ENCODE results near the gene GDA. TPM values are rescaled to one million over a fixed set of nuclear protein-coding genes. Genes with fewer than 3 reads are reported as not detected.

GDA gene
- total RNA-seq, 1 experiment from 2014 or later, result 3.6 TPM

DNA sequence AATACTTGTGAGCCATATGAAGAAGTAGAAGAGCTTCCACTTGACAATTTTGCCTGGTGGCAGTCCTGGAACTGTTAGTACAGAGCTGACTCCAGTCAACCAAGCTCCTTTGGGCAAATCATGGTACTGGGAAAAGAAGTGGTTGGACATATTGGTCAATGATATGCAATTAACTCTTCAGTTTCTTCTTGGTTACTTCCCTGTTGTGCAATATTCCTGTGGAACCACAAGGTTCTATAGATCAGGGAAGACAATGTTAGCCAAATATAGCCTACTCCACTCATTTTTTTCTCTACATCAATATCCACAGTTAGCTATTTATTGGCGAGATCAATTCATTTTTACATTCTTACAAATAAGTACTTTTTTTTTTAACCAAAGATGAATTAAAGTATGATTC, 14.4 kb upstream of the GDA start:
- no peak overlapping the region for H3K4me2 ChIP-seq (ENCODE audit: insufficient read depth, insufficient read length, low read length)
- no peak overlapping the region for H3K27ac ChIP-seq (ENCODE audit: insufficient read length, low read depth, low read length)
- no peak overlapping the region for H3K9ac ChIP-seq (ENCODE audit: extremely low read depth, insufficient read length, low read length)
- H2BK20ac ChIP-seq (ENCODE audit: low read depth, low read length, poor library complexity, severe bottlenecking), result no peak overlapping the region
- H3K4me3 Mint-ChIP-seq, result no peak overlapping the region
- no peak overlapping the region for H3K18ac ChIP-seq (ENCODE audit: insufficient read length, low read depth, low read length)
- no CpG with 5 or more reads among the region's 1 CpG for WGBS (ENCODE audit: extremely low coverage, insufficient read length, low lambda C conversion rate)
- H3K79me2 ChIP-seq (ENCODE audit: insufficient read depth, low read length), result no peaks in the 10 kb centered on the region; the same call in 1 of the 2 replicates
- no peak overlapping the region for H2AFZ ChIP-seq (ENCODE audit: low read length)
- H3K9me3 Mint-ChIP-seq, result peaks cover 2 to 9% of the 10 kb centered on the region in 2 experiments; a peak in 1 of 5 replicates
- no peaks in the 10 kb centered on the region for H3K4me1 ChIP-seq (ENCODE audit: insufficient read depth, low read length)
- H3K36me3 Mint-ChIP-seq (ENCODE audit: insufficient read depth in 1 of 3, low read depth in 3 of 3), result peaks cover 0 to 5% (median 4%) of the 10 kb centered on the region in 3 experiments; a peak in 3 of 7 replicates
- H3K27me3 ChIP-seq (ENCODE audit: insufficient read depth, low read length), result no peaks in the 10 kb centered on the region
- H4K91ac ChIP-seq (ENCODE audit: insufficient read length, low read depth, low read length), result no peak overlapping the region
- no peak overlapping the region for H4K8ac ChIP-seq (replicated peaks; ENCODE audit: insufficient read length, low read depth, low read length)
- H3K4ac ChIP-seq (ENCODE audit: low read depth, low read length), result no peak overlapping the region
- no peak overlapping the region for H3K14ac ChIP-seq (ENCODE audit: insufficient read depth, low read length)
- no peaks in the 10 kb centered on the region for H3K9me3 ChIP-seq (ENCODE audit: control insufficient read depth, low read depth, low read length)
- H3K23ac ChIP-seq (ENCODE audit: insufficient read length, low read depth, low read length), result no peak overlapping the region
- H3K79me1 ChIP-seq (ENCODE audit: insufficient read depth, low read depth, low read length, poor library complexity, severe bottlenecking), result no peaks in the 10 kb centered on the region
- no peak overlapping the region for H4K5ac ChIP-seq (ENCODE audit: insufficient read length, low read depth, low read length)
- H2BK120ac ChIP-seq (ENCODE audit: low read depth, low read length, poor library complexity, severe bottlenecking), result no peak overlapping the region
- H4K20me1 ChIP-seq (ENCODE audit: control insufficient read depth, insufficient read depth, insufficient read length), result no peaks in the 10 kb centered on the region
- H3K23me2 ChIP-seq (ENCODE audit: insufficient read length, low read depth, low read length, poor library complexity, severe bottlenecking), result no peaks in the 10 kb centered on the region
- H2BK12ac ChIP-seq (ENCODE audit: insufficient read length, low read depth, low read length), result no peak overlapping the region
- no peak overlapping the region for H2AK5ac ChIP-seq (ENCODE audit: insufficient read length, low read length)
- H3K27ac Mint-ChIP-seq, result no peak overlapping the region
- no peak overlapping the region for H3T11ph ChIP-seq (ENCODE audit: low read length)
- no peak for DNase-seq
- no peak overlapping the region for H2BK5ac ChIP-seq (ENCODE audit: insufficient read length, low read length)
- H3K4me1 Mint-ChIP-seq, result no peaks in the 10 kb centered on the region
- no peak overlapping the region for H3K56ac ChIP-seq (ENCODE audit: insufficient read length, low read depth, low read length)
- no peaks in the 10 kb centered on the region for H3K27me3 Mint-ChIP-seq (ENCODE audit: low read depth)
- TF ChIP-seq, protein P1, sequence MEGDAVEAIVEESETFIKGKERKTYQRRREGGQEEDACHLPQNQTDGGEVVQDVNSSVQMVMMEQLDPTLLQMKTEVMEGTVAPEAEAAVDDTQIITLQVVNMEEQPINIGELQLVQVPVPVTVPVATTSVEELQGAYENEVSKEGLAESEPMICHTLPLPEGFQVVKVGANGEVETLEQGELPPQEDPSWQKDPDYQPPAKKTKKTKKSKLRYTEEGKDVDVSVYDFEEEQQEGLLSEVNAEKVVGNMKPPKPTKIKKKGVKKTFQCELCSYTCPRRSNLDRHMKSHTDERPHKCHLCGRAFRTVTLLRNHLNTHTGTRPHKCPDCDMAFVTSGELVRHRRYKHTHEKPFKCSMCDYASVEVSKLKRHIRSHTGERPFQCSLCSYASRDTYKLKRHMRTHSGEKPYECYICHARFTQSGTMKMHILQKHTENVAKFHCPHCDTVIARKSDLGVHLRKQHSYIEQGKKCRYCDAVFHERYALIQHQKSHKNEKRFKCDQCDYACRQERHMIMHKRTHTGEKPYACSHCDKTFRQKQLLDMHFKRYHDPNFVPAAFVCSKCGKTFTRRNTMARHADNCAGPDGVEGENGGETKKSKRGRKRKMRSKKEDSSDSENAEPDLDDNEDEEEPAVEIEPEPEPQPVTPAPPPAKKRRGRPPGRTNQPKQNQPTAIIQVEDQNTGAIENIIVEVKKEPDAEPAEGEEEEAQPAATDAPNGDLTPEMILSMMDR (conservative IDR thresholded peaks at IDR 0.05), result no peak
- no peak overlapping the region for H2BK15ac ChIP-seq (ENCODE audit: low read depth, low read length)

Data from H9 (cell line).